Kidney epithelial cell (primary cell): ENCODE measurements around the gene SLC37A3. TPM values are rescaled to one million over a fixed set of nuclear protein-coding genes. Genes with fewer than 3 reads are reported as not detected.
A peak's percentile ranks its signal among the peaks of the same experiment; 100 is the strongest.

ENCODE experiments used
- DNase-seq: peaks from one replicate; pipeline ENCODE4 v3.0.0-alpha.2; 2010; ENCODE audit warnings: low read depth
- H3K27me3 ChIP-seq: 2 replicates; pipeline ENCODE4 v1.6.0; 2011; ENCODE audit warnings: low read length; ENCODE audit not compliant: control insufficient read depth, insufficient read depth
- H3K36me3 ChIP-seq: 2 replicates; pipeline ENCODE4 v1.5.1; 2011; ENCODE audit warnings: low read length; ENCODE audit not compliant: control insufficient read depth, insufficient read depth
- H3K4me3 ChIP-seq: 2 replicates; pipeline ENCODE4 v1.5.1; 2011; ENCODE audit warnings: low read depth, mild to moderate bottlenecking, control low read depth, low read length
- total RNA-seq: library from RNA; depleted of rRNA; stranded (reverse); fragments of >200 nt; gene quantifications from 2 replicates; pipeline ENCODE4 v1.2.3, GENCODE V29; 2015
- TF ChIP-seq, protein P1 (sequence below): IDR thresholded peaks from 2 replicates; pipeline ENCODE4 v1.5.1; 2011; ENCODE audit warnings: mild to moderate bottlenecking, moderate library complexity, low read length, control low read depth, inconsistent platforms; ENCODE audit not compliant: insufficient read depth, poor library complexity, severe bottlenecking

The SLC37A3 gene
- total RNA-seq, 1 donor from 2014 or later = 34.7 TPM

DNA sequence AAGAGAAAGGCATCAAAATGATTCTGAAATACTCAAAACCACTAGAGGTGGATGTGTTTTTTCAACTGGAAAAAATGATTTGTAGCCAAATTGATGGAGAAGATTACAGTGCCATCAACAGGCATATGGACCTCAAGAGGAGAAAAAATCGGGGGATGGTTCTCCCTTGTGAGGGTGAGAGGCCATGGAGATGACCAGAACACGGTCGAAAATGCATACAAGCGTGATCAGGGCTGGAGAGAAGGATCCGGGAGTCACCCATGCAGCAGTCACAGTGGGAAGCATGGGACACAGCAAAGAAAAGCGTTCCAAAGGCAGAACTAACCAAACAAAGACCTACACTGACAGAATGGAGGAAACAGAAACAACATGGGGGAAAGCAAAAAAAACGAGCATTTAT is 80.3 kb downstream of the SLC37A3 start:
- H3K27me3 ChIP-seq = no peaks in the 10 kb centered on the region
- TF ChIP-seq, protein P1, sequence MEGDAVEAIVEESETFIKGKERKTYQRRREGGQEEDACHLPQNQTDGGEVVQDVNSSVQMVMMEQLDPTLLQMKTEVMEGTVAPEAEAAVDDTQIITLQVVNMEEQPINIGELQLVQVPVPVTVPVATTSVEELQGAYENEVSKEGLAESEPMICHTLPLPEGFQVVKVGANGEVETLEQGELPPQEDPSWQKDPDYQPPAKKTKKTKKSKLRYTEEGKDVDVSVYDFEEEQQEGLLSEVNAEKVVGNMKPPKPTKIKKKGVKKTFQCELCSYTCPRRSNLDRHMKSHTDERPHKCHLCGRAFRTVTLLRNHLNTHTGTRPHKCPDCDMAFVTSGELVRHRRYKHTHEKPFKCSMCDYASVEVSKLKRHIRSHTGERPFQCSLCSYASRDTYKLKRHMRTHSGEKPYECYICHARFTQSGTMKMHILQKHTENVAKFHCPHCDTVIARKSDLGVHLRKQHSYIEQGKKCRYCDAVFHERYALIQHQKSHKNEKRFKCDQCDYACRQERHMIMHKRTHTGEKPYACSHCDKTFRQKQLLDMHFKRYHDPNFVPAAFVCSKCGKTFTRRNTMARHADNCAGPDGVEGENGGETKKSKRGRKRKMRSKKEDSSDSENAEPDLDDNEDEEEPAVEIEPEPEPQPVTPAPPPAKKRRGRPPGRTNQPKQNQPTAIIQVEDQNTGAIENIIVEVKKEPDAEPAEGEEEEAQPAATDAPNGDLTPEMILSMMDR = no peak
- H3K36me3 ChIP-seq = no peaks in the 10 kb centered on the region
- DNase-seq = no peak
- H3K4me3 ChIP-seq = no peak overlapping the region

DNA sequence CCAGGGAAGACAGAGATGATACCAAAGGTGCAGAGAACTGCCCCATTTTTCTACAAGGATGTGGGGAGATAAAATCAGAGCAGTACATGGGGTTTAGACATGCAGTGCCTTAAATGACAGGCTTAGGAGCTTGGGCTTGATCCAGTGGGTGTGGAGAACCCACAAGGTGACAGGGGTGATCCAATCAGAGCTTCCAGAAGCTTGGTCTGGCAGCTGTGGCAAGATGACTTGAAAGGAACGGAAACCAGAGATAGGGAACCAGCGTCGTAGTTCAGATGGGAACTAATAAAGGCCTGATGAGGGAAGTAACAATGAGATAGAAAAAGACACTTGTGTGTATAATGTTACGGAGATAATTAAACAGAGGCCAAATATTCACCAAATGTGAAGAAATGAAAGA is 80.7 kb downstream of the SLC37A3 start:
- Histone ChIP-seq H3K4me3 (no peak overlapping the region), H3K27me3 (no peaks in the 10 kb centered on the region), H3K36me3 (no peaks in the 10 kb centered on the region)
- TF ChIP-seq, protein P1 = no peak
- no peak for DNase-seq

DNA sequence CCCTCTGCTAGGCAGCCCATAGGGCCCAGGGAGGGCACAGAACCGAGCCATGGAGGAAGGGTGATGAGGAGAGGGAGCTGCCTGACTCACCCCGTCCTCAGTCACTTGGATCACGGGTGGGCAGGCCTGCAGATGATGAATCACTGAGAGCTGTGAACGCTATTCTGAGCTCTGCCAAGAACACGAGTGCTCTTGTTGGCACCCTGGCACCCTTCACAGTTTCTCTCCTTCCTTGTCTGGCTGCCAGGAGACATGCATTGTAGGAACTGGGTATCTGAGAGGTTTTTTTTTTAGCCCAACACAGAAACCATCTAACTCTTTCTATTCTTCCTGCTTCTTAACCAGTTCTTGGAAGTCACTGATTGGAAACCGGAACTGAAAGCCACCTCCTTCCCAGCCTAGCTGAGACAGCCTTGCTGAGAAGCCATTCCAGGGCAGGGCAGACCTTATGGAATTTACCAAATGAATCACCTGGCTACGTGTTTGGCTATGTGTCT is 82.1 kb downstream of the SLC37A3 start:
- peak; percentile 72 for DNase-seq
- no peak overlapping the region for H3K4me3 ChIP-seq
- no peaks in the 10 kb centered on the region for H3K27me3 ChIP-seq
- no peaks in the 10 kb centered on the region for H3K36me3 ChIP-seq
- TF ChIP-seq, protein P1 = no peak

DNA sequence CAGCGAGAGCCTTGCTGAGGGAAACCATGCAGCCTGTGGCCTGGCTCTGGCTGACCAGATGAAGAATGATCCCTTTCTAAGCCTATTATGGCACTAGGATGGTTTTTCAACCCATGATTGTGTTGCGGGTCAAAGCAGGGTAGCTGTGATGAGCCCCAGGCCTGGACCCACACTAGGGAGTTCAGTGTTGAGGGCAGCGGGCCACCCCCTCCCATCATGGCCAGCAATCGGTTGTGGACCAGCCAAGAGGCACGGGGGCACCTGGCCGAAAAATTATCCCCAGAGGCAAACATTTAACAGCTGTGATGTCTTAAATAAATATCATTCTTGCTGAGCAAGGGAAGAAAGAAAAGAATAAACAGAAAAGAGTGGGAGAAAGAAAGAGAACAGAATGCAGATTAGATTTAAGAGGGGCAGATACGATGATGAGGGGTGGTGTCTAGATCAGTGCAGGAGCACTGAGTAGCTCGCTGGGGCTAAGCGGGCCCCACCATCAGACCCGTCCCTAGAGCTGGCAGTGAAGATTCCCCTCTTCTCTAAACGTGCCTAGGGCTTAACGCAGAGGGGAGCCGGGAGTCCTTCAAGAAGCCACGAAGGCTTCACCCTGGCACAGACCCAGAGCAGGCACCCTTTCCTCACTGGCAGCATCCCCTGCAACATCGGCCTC is 82.7 kb downstream of the SLC37A3 start:
- TF ChIP-seq, protein P1 = no peak
- Histone ChIP-seq H3K27me3 (no peaks in the 10 kb centered on the region), H3K4me3 (no peak overlapping the region), H3K36me3 (no peaks in the 10 kb centered on the region)
- no peak for DNase-seq

DNA sequence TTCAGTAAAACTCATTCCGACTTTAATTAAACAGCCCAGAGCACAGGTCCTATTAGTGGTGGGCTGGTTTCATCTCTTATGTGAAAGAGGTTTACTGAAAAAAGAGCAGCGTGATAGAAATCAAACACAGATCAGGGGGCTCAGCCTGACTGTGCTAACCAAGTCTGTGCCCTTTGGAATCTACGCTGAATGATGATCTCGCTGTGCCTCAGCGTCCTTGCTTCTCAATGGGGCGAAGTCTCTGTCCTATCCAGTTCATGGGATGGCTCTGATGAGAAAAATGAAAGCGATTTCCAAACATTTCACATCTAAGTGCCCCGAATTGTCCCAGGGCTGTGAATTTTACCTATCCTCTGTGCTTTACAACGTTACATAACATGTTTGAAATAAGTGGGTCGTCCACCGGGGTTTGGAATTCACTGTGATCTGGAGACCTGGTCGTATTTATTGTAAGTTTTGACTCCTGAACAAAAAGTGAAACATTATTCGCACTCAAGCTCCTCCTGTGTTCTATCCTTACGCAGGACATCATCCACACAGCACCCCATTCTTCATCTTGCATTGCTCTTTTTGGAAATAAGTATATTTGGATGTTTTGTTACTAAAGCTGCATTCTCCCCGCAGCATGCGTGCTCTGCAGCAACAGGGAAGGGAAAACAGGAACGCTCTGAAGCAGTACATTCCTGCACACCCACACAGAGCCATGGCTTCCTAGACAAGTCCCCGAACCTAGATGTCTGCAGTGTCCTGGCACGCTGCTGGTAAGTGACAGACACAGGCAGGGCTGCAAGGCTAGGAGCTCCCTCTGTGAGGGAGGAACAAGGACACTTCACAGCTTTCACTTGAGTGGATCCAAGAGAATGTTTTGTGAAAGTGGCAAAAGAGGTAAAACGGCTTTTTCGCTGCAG is 83.5 kb downstream of the SLC37A3 start:
- Histone ChIP-seq H3K4me3 (no peak overlapping the region), H3K27me3 (no peaks in the 10 kb centered on the region), H3K36me3 (no peaks in the 10 kb centered on the region)
- DNase-seq = no peak
- TF ChIP-seq, protein P1 = no peak
